ENCODE data around the gene ST6GALNAC3. TPM values are rescaled to one million over a fixed set of nuclear protein-coding genes. Genes with fewer than 3 reads are reported as not detected.

The ST6GALNAC3 gene
- total RNA-seq, 1 donor from 2014 or later = 7.3 TPM

DNA sequence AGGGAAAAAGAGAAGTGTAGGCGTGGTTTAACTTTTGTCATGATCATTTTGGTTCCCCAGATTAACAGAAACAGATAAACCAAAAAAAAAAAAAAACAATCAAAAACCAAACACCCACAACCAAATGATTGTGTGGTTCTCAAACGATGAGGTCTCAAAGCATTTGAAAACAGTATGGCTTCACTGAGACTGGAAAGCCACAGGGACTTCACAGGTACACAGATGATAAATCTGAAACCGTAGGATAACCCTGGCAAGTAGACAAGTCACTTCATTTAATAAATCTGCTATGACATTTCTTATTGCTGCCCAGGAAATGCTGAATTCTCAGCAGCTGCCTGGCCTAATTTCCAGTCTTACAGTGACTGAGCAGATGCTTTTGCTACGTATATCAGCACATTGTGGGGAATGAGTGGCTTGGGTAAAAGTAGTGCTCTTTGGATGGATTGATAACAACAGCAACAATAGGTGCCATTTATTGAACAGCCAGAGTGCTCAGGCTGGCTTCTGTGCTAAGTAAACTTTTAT, 6.1 kb downstream of the ST6GALNAC3 start:
- H3K4me3 Mint-ChIP-seq (ENCODE audit: unreplicated experiment) = no peak overlapping the region
- no peak overlapping the region for H3K27ac Mint-ChIP-seq (ENCODE audit: unreplicated experiment)
- H3K27me3 Mint-ChIP-seq (ENCODE audit: unreplicated experiment) = no peaks in the 10 kb centered on the region
- H3K4me1 Mint-ChIP-seq (ENCODE audit: unreplicated experiment) = peaks cover 14% of the 10 kb centered on the region
- H3K36me3 Mint-ChIP-seq (ENCODE audit: unreplicated experiment) = no peaks in the 10 kb centered on the region
- no peak for DNase-seq (ENCODE audit: extremely low spot score, unreplicated experiment)
- TF ChIP-seq, protein P1, sequence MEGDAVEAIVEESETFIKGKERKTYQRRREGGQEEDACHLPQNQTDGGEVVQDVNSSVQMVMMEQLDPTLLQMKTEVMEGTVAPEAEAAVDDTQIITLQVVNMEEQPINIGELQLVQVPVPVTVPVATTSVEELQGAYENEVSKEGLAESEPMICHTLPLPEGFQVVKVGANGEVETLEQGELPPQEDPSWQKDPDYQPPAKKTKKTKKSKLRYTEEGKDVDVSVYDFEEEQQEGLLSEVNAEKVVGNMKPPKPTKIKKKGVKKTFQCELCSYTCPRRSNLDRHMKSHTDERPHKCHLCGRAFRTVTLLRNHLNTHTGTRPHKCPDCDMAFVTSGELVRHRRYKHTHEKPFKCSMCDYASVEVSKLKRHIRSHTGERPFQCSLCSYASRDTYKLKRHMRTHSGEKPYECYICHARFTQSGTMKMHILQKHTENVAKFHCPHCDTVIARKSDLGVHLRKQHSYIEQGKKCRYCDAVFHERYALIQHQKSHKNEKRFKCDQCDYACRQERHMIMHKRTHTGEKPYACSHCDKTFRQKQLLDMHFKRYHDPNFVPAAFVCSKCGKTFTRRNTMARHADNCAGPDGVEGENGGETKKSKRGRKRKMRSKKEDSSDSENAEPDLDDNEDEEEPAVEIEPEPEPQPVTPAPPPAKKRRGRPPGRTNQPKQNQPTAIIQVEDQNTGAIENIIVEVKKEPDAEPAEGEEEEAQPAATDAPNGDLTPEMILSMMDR (IDR thresholded peaks at IDR 0.05) = no peak
- no peaks in the 10 kb centered on the region for H3K9me3 Mint-ChIP-seq (ENCODE audit: unreplicated experiment)

- no peak for DNase-seq (ENCODE audit: extremely low spot score, unreplicated experiment)
- Mint-ChIP-seq H3K9me3 (ENCODE audit: unreplicated experiment) (no peaks in the 10 kb centered on the region), H3K36me3 (ENCODE audit: unreplicated experiment) (no peaks in the 10 kb centered on the region), H3K4me3 (ENCODE audit: unreplicated experiment) (no peak overlapping the region), H3K27me3 (ENCODE audit: unreplicated experiment) (no peaks in the 10 kb centered on the region), H3K27ac (ENCODE audit: unreplicated experiment) (no peak overlapping the region), H3K4me1 (ENCODE audit: unreplicated experiment) (peaks cover 9% of the 10 kb centered on the region)
- TF ChIP-seq, protein P1 (IDR thresholded peaks at IDR 0.05) = no peak
Observed at GRCh38 chr1:76082062-76082461, 7.5 kb downstream of the ST6GALNAC3 start.

GRCh38 chr1:76083189-76083588, 8.6 kb downstream of the ST6GALNAC3 start:
- H3K27me3 Mint-ChIP-seq (ENCODE audit: unreplicated experiment) = no peaks in the 10 kb centered on the region
- no peak overlapping the region for H3K27ac Mint-ChIP-seq (ENCODE audit: unreplicated experiment)
- TF ChIP-seq, protein P1 (IDR thresholded peaks at IDR 0.05) = no peak
- H3K4me1 Mint-ChIP-seq (ENCODE audit: unreplicated experiment) = peaks cover 9% of the 10 kb centered on the region
- DNase-seq (ENCODE audit: extremely low spot score, unreplicated experiment) = no peak
- no peak overlapping the region for H3K4me3 Mint-ChIP-seq (ENCODE audit: unreplicated experiment)
- no peaks in the 10 kb centered on the region for H3K9me3 Mint-ChIP-seq (ENCODE audit: unreplicated experiment)
- H3K36me3 Mint-ChIP-seq (ENCODE audit: unreplicated experiment) = no peaks in the 10 kb centered on the region

DNA sequence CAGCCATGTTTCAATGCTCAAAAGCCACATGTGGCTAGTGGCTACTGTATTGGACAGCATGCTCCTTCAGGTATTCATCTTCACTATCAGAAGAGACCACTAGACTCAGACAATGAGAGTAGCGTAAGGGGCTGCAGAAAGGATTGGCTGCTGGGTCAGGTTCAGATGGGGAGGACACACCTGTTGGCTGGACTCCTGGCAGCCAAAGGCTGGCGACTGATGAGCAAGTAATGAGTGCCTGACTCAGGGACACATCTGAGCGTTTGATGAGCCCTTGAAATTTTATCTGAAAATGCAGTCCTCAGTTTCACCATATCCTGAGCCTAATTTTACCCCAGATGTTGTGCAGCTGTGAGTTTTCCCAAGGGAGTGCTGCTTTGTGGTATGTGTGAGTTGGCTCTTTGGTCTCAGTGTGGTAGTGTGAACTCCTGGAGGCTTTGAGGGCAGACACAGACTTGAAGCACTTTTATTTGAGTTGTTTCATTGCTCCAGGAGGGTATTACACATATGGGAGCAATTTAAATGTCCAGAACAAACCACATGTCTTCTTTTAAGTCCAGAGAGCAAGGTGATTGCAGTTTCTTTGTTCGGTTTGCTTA, 9.6 kb downstream of the ST6GALNAC3 start:
- Mint-ChIP-seq H3K36me3 (ENCODE audit: unreplicated experiment) (no peaks in the 10 kb centered on the region), H3K9me3 (ENCODE audit: unreplicated experiment) (peaks cover 4% of the 10 kb centered on the region), H3K27me3 (ENCODE audit: unreplicated experiment) (no peaks in the 10 kb centered on the region), H3K27ac (ENCODE audit: unreplicated experiment) (no peak overlapping the region), H3K4me3 (ENCODE audit: unreplicated experiment) (no peak overlapping the region), H3K4me1 (ENCODE audit: unreplicated experiment) (peaks cover 9% of the 10 kb centered on the region)
- no peak for DNase-seq (ENCODE audit: extremely low spot score, unreplicated experiment)
- TF ChIP-seq, protein P1 (IDR thresholded peaks at IDR 0.05) = no peak

DNA sequence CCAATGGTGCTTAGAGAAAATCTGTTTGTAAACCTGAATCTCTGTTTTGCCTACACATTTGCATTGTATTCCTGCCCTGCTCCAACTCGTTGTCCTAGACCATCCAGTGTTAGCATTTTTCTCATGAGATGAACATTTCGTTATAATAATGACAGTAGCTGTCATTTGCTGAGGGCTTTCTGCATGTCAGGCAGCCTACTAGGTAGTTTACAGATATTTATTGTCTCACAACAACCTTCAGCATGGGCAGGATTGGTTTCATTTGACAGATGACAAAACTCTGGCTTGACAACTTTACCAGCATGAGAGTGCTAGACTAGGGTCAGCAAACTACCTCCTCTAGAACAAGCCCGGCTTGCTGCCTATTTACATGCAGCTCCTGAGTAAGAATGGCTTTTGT, 10.1 kb downstream of the ST6GALNAC3 start:
- Mint-ChIP-seq H3K4me1 (ENCODE audit: unreplicated experiment) (peaks cover 9% of the 10 kb centered on the region), H3K9me3 (ENCODE audit: unreplicated experiment) (peaks cover 4% of the 10 kb centered on the region), H3K27me3 (ENCODE audit: unreplicated experiment) (no peaks in the 10 kb centered on the region), H3K27ac (ENCODE audit: unreplicated experiment) (no peak overlapping the region), H3K36me3 (ENCODE audit: unreplicated experiment) (no peaks in the 10 kb centered on the region), H3K4me3 (ENCODE audit: unreplicated experiment) (no peak overlapping the region)
- no peak for DNase-seq (ENCODE audit: extremely low spot score, unreplicated experiment)
- TF ChIP-seq, protein P1 (IDR thresholded peaks at IDR 0.05) = no peak
